GM12878 (cell line): Measurements from ENCODE around the gene AHCY. TPM values are rescaled to one million over a fixed set of nuclear protein-coding genes. Genes with fewer than 3 reads are reported as not detected.

ENCODE experiments used
- ATAC-seq: fragments of 200-7000 bp; cut with Tn5 transposase; 3 replicates; pipeline ENCODE4 v1.9.1; 2020; ENCODE audit warnings: mild to moderate bottlenecking, moderate library complexity
- BruUV-seq: library from RNA; stranded (reverse); fragments of 400-500 nt; replicated peaks from 2 replicates; lab custom pipeline; 2021; lab: Mats Ljungman, UMichigan
- CTCF ChIA-PET: fragments of 300-600 bp; sonication (Branson Sonifier 250); formaldehyde crosslinking; extraction: SDS; loops from one replicate; lab custom pipeline; 2021; ENCODE audit warnings: inconsistent platforms; lab: Yijun Ruan, JAX
- POLR2A ChIA-PET: fragments of 350-600 bp; formaldehyde crosslinking; extraction: SDS; loops from one replicate; lab custom pipeline; 2021; ENCODE audit warnings: inconsistent platforms; lab: Charles Lee
- RAD21 ChIA-PET: fragments of 300-600 bp; sonication (Branson Sonifier 250); formaldehyde crosslinking; loops from one replicate; lab custom pipeline; 2023; ENCODE audit warnings: antibody characterized with exemption; ENCODE audit not compliant: unreplicated experiment; lab: Charles Lee
- SMC1A ChIA-PET: fragments of 300-600 bp; sonication (Branson Sonifier 250); formaldehyde crosslinking; loops from one replicate; lab custom pipeline; 2023; ENCODE audit not compliant: unreplicated experiment, uncharacterized antibody; lab: Charles Lee
- DNase-seq: peaks from one replicate; pipeline ENCODE4 v3.0.0-alpha.2; 2011; ENCODE audit warnings: low read depth, low spot score
- FAIRE-seq: peaks from 3 replicates; lab custom pipeline; 2011; peaks lifted over from hg19 to GRCh38; lab: Jason Lieb, UNC
- H2AFZ ChIP-seq: 2 replicates; pipeline ENCODE4 v1.6.0; 2011; ENCODE audit warnings: low read depth, low read length, control low read depth; ENCODE audit not compliant: control insufficient read depth
- H3K27ac ChIP-seq: 2 replicates; pipeline ENCODE4 v1.5.1; 2011; ENCODE audit warnings: control low read depth; ENCODE audit not compliant: control insufficient read depth, insufficient read depth
- H3K27me3 ChIP-seq, 2 experiments: replicated peaks in 1 of 2; 2 replicates each; pipeline versions ENCODE4 v1.6.0 to v1.6.1; 2011; ENCODE audit warnings: low read length in 1 of 2; ENCODE audit not compliant: control insufficient read depth in 2 of 2, insufficient read depth in 2 of 2
- H3K36me3 ChIP-seq, 2 experiments: 2 replicates each; pipeline ENCODE4 v1.5.1; 2011; ENCODE audit warnings: low read length in 1 of 2; ENCODE audit not compliant: control insufficient read depth in 2 of 2, insufficient read depth in 2 of 2
- H3K4me1 ChIP-seq: 2 replicates; pipeline ENCODE4 v1.6.1; 2011; ENCODE audit warnings: mild to moderate bottlenecking, low read length, moderate library complexity, mixed read lengths; ENCODE audit not compliant: control insufficient read depth, insufficient read depth
- H3K4me2 ChIP-seq: 2 replicates; pipeline ENCODE4 v1.6.0; 2011; ENCODE audit warnings: control low read depth; ENCODE audit not compliant: control insufficient read depth, insufficient read depth
- H3K4me3 ChIP-seq: fragments of 200-600 bp; sonication (generic); 2 replicates; pipeline ENCODE4 v1.5.1; 2016
- H3K79me2 ChIP-seq: 2 replicates; pipeline ENCODE4 v1.6.0; 2011; ENCODE audit warnings: low read length; ENCODE audit not compliant: control insufficient read depth, insufficient read depth
- H3K9ac ChIP-seq: 2 replicates; pipeline ENCODE4 v1.8.0; 2011; ENCODE audit warnings: low read length, control low read depth, mixed read lengths; ENCODE audit not compliant: control insufficient read depth, insufficient read depth
- H3K9me3 ChIP-seq: replicated peaks from 3 replicates; pipeline ENCODE4 v1.5.1; 2011; ENCODE audit warnings: mild to moderate bottlenecking, low read length; ENCODE audit not compliant: control insufficient read depth, insufficient read depth
- H4K20me1 ChIP-seq: 2 replicates; pipeline ENCODE4 v1.6.0; 2011; ENCODE audit not compliant: control insufficient read depth, insufficient read depth
- BCL11A ChIP-seq: IDR thresholded peaks from 2 replicates; pipeline ENCODE4 v1.6.1; 2011; ENCODE audit warnings: low read depth, low read length
- ESRRA ChIP-seq: IDR thresholded peaks from 2 replicates; pipeline ENCODE4 v1.6.1; 2012; ENCODE audit warnings: mild to moderate bottlenecking, low read length, improper control_type of control experiment
- FOXM1 ChIP-seq: IDR thresholded peaks from 2 replicates; pipeline ENCODE4 v1.6.1; 2012; ENCODE audit warnings: low read depth, mild to moderate bottlenecking, inconsistent platforms, low read length, moderate library complexity
- GABPA ChIP-seq: IDR thresholded peaks from 2 replicates; pipeline ENCODE4 v1.6.1; 2014; ENCODE audit warnings: antibody characterized with exemption, low read depth, mild to moderate bottlenecking, inconsistent platforms
- JUNB ChIP-seq: IDR thresholded peaks from 2 replicates; pipeline ENCODE4 v1.6.1; 2016; ENCODE audit warnings: antibody characterized with exemption, mild to moderate bottlenecking
- SMAD1 ChIP-seq: fragments of 450-650 bp; IDR thresholded peaks from 2 replicates; pipeline ENCODE4 v1.6.1; 2018; ENCODE audit warnings: mild to moderate bottlenecking, low read depth; ENCODE audit not compliant: partially characterized antibody
- TAF1 ChIP-seq: IDR thresholded peaks from 2 replicates; pipeline ENCODE4 v1.6.1; 2011; ENCODE audit warnings: mild to moderate bottlenecking, low read depth, low read length, borderline replicate concordance
- YBX1 ChIP-seq: fragments of 450-650 bp; IDR thresholded peaks from 2 replicates; pipeline ENCODE4 v1.6.1; 2016; ENCODE audit warnings: antibody characterized with exemption
- ZNF24 ChIP-seq: fragments of 450-650 bp; IDR thresholded peaks from 2 replicates; pipeline ENCODE4 v1.6.1; 2017; ENCODE audit warnings: antibody characterized with exemption, mild to moderate bottlenecking
- WGBS: methylation state at CpG from one replicate; pipeline ENCODE4 v1.1.6; 2016; ENCODE audit warnings: low lambda C conversion rate; ENCODE audit not compliant: insufficient replicate concordance, insufficient coverage; ENCODE audit errors: missing lambda C conversion rate; 5-methylcytosine and 5-hydroxymethylcytosine counted together
- in situ Hi-C: fragments of 300-500 bp; cut with MboI; formaldehyde crosslinking; loops from 9 replicates; pipeline ENCODE4 v1.14.3; 2018; ENCODE audit warnings: mixed read lengths
- intact Hi-C: fragments of 100-400 bp; cut with micrococcal nuclease; formaldehyde crosslinking; loops from one replicate; pipeline ENCODE4 v1.14.2; 2022; ENCODE audit not compliant: unreplicated experiment
- polyA plus RNA-seq, 11 experiments: library from polyadenylated mRNA; depleted of rRNA in 4 of 11; unstranded in 6 of 11; stranded (reverse) in 5 of 11; fragments of >200 nt; fragmentation: Nextera tagmentation in 4 of 11; fragmentation: Illumina TruSeq in 1 of 11; extraction: Ambion mirVana in 4 of 11; extraction: Trizol in 1 of 11; gene quantifications; 1 replicate in 1 of 11; 2 replicates in 10 of 11; pipeline versions ENCODE4 v1.2.1 to v1.2.3, GENCODE V29; 2011 to 2016; ENCODE audit warnings: inconsistent platforms in 2 of 11, missing spikeins in 2 of 11, low read depth in 1 of 11
- total RNA-seq, 4 experiments: library from RNA; depleted of rRNA in 3 of 4; stranded (reverse); fragments of >200 nt in 3 of 4; fragmentation: Illumina TruSeq in 1 of 4; extraction: Trizol in 1 of 4; gene quantifications; 2 replicates each; pipeline versions ENCODE4 v1.2.1 to v1.2.3, GENCODE V29; 2013 to 2021
- TF ChIP-seq, protein P1 (sequence below): IDR thresholded peaks from 2 replicates; pipeline ENCODE4 v1.6.1; 2012; ENCODE audit warnings: improper control_type of control experiment, low read depth, low read length; ENCODE audit not compliant: insufficient replicate concordance
- TF ChIP-seq, protein P2 (sequence below): IDR thresholded peaks from 2 replicates; pipeline ENCODE4 v1.6.1; 2011; ENCODE audit warnings: low read depth, mild to moderate bottlenecking, low read length, moderate library complexity, borderline replicate concordance; ENCODE audit errors: extremely low read depth
- TF ChIP-seq, protein P3 (sequence below): fragments of 450-650 bp; IDR thresholded peaks from 2 replicates; pipeline ENCODE4 v1.6.1; 2016; ENCODE audit warnings: mild to moderate bottlenecking, moderate library complexity, borderline replicate concordance

Gene AHCY
- total and polyA plus RNA-seq, 10 of the 15 experiments (the other 5 are each of a cell fraction or from before 2014, with no cell fraction given) = 84.9 to 223 (median 181) TPM

- ChIA-PET POLR2A (no interaction called here), SMC1A (no interaction called here), RAD21 (no interaction called here), CTCF (interaction anchor here (1.0 kb wide), 1 partner anchor 20 kb away, joined by 5 read pairs; no protein-coding TSS in a partner anchor)
- ATAC-seq (no peak), FAIRE-seq (no peak), DNase-seq (no peak)
- intact Hi-C loops (no loop called here), in situ Hi-C loops (no loop called here)
- H3K27me3 ChIP-seq = no peaks in the 10 kb centered on the region
- H3K4me2 ChIP-seq = no peak overlapping the region
- H3K9me3 ChIP-seq = no peaks in the 10 kb centered on the region
- H3K9ac ChIP-seq = no peak overlapping the region
- no peaks in the 10 kb centered on the region for H4K20me1 ChIP-seq
- no TSS peak for BruUV-seq
- H3K4me3 ChIP-seq = no peak overlapping the region
- 71% methylated on average over 19 of the region's 19 CpGs for WGBS
- no peaks in the 10 kb centered on the region for H3K36me3 ChIP-seq
- no peak overlapping the region for H3K27ac ChIP-seq
- no peak for TF ChIP-seq ZNF24
- TF ChIP-seq SMAD1 = no peak
- TF ChIP-seq, protein P1, sequence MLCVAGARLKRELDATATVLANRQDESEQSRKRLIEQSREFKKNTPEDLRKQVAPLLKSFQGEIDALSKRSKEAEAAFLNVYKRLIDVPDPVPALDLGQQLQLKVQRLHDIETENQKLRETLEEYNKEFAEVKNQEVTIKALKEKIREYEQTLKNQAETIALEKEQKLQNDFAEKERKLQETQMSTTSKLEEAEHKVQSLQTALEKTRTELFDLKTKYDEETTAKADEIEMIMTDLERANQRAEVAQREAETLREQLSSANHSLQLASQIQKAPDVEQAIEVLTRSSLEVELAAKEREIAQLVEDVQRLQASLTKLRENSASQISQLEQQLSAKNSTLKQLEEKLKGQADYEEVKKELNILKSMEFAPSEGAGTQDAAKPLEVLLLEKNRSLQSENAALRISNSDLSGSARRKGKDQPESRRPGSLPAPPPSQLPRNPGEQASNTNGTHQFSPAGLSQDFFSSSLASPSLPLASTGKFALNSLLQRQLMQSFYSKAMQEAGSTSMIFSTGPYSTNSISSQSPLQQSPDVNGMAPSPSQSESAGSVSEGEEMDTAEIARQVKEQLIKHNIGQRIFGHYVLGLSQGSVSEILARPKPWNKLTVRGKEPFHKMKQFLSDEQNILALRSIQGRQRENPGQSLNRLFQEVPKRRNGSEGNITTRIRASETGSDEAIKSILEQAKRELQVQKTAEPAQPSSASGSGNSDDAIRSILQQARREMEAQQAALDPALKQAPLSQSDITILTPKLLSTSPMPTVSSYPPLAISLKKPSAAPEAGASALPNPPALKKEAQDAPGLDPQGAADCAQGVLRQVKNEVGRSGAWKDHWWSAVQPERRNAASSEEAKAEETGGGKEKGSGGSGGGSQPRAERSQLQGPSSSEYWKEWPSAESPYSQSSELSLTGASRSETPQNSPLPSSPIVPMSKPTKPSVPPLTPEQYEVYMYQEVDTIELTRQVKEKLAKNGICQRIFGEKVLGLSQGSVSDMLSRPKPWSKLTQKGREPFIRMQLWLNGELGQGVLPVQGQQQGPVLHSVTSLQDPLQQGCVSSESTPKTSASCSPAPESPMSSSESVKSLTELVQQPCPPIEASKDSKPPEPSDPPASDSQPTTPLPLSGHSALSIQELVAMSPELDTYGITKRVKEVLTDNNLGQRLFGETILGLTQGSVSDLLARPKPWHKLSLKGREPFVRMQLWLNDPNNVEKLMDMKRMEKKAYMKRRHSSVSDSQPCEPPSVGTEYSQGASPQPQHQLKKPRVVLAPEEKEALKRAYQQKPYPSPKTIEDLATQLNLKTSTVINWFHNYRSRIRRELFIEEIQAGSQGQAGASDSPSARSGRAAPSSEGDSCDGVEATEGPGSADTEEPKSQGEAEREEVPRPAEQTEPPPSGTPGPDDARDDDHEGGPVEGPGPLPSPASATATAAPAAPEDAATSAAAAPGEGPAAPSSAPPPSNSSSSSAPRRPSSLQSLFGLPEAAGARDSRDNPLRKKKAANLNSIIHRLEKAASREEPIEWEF = no peak
- TF ChIP-seq YBX1 = no peak
- no peak for TF ChIP-seq GABPA
- TF ChIP-seq ESRRA = no peak
- TF ChIP-seq, protein P2, sequence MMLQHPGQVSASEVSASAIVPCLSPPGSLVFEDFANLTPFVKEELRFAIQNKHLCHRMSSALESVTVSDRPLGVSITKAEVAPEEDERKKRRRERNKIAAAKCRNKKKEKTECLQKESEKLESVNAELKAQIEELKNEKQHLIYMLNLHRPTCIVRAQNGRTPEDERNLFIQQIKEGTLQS = no peak
- TF ChIP-seq, protein P3, sequence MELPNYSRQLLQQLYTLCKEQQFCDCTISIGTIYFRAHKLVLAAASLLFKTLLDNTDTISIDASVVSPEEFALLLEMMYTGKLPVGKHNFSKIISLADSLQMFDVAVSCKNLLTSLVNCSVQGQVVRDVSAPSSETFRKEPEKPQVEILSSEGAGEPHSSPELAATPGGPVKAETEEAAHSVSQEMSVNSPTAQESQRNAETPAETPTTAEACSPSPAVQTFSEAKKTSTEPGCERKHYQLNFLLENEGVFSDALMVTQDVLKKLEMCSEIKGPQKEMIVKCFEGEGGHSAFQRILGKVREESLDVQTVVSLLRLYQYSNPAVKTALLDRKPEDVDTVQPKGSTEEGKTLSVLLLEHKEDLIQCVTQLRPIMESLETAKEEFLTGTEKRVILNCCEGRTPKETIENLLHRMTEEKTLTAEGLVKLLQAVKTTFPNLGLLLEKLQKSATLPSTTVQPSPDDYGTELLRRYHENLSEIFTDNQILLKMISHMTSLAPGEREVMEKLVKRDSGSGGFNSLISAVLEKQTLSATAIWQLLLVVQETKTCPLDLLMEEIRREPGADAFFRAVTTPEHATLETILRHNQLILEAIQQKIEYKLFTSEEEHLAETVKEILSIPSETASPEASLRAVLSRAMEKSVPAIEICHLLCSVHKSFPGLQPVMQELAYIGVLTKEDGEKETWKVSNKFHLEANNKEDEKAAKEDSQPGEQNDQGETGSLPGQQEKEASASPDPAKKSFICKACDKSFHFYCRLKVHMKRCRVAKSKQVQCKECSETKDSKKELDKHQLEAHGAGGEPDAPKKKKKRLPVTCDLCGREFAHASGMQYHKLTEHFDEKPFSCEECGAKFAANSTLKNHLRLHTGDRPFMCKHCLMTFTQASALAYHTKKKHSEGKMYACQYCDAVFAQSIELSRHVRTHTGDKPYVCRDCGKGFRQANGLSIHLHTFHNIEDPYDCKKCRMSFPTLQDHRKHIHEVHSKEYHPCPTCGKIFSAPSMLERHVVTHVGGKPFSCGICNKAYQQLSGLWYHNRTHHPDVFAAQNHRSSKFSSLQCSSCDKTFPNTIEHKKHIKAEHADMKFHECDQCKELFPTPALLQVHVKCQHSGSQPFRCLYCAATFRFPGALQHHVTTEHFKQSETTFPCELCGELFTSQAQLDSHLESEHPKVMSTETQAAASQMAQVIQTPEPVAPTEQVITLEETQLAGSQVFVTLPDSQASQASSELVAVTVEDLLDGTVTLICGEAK = no peak
- TF ChIP-seq JUNB = no peak
- TF ChIP-seq FOXM1 = no peak
- TF ChIP-seq TAF1 = no peak
- no peak for TF ChIP-seq BCL11A
- H2AFZ ChIP-seq = no peak overlapping the region
- H3K4me1 ChIP-seq = no peaks in the 10 kb centered on the region; the same call in 1 of the 2 replicates
- H3K79me2 ChIP-seq = no peaks in the 10 kb centered on the region
These were observed 29.2 kb upstream of the AHCY start for GRCh38 chr20:34332262-34332920.
